Measurements from ENCODE around the gene UAP1L1.

DNA sequence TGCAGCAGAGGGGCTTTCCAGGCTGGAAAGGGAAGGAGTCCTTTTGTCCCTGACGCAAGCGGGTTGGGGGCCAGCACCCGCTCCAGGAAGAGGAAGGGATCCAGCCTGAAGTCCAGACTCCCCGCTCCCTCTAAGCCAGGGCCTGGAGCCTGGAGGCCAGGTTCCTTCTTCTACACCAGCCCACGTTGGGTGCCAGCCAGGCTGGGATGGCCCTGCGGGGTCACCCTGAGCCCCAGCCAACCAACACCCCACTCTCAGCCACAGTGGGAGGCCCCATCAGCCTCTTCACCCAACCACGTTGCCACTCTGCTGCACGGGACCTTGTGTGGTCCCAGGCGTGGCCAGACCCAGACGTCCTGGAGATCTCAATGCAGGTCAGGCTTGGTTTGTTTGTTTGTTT is 44.5 kb upstream of the UAP1L1 start:
- TF ChIP-seq, protein P1, sequence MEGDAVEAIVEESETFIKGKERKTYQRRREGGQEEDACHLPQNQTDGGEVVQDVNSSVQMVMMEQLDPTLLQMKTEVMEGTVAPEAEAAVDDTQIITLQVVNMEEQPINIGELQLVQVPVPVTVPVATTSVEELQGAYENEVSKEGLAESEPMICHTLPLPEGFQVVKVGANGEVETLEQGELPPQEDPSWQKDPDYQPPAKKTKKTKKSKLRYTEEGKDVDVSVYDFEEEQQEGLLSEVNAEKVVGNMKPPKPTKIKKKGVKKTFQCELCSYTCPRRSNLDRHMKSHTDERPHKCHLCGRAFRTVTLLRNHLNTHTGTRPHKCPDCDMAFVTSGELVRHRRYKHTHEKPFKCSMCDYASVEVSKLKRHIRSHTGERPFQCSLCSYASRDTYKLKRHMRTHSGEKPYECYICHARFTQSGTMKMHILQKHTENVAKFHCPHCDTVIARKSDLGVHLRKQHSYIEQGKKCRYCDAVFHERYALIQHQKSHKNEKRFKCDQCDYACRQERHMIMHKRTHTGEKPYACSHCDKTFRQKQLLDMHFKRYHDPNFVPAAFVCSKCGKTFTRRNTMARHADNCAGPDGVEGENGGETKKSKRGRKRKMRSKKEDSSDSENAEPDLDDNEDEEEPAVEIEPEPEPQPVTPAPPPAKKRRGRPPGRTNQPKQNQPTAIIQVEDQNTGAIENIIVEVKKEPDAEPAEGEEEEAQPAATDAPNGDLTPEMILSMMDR (IDR thresholded peaks at IDR 0.05): no peak
- peak in 1 of 2 donors; percentile 21 for TF ChIP-seq POLR2AphosphoS5 (IDR thresholded peaks at IDR 0.05)
- TF ChIP-seq EP300 (IDR thresholded peaks at IDR 0.05): no peak
- peak in 1 of 4 donors; percentile 57 for TF ChIP-seq POLR2A (IDR thresholded peaks at IDR 0.05)

Measured in upper lobe of left lung (tissue), 4 donors.